OCI-LY7 (cell line): ENCODE data around the gene ZNF541. TPM values are rescaled to one million over a fixed set of nuclear protein-coding genes. Genes with fewer than 3 reads are reported as not detected.

Source experiments
- BruUV-seq: library from RNA; stranded (reverse); fragments of 400-500 nt; replicated peaks from 2 replicates; lab custom pipeline; 2021; lab: Mats Ljungman, UMichigan
- CTCF ChIA-PET: fragments of 300-600 bp; sonication (Branson Sonifier 250); formaldehyde crosslinking; loops from one replicate; lab custom pipeline; 2022; ENCODE audit warnings: antibody characterized with exemption; ENCODE audit not compliant: unreplicated experiment; lab: Charles Lee
- POLR2A ChIA-PET: fragments of 300-600 bp; sonication (Branson Sonifier 250); formaldehyde crosslinking; loops from one replicate; lab custom pipeline; 2022; ENCODE audit warnings: antibody characterized with exemption; lab: Charles Lee
- DNase-seq: peaks from one replicate; pipeline ENCODE4 v3.0.0-alpha.2; 2015; ENCODE audit warnings: low spot score
- H2AFZ ChIP-seq: fragments of 200-600 bp; sonication (generic), shearing (Covaris generic); 2 replicates; pipeline ENCODE4 v1.6.1; 2014; ENCODE audit warnings: mild to moderate bottlenecking, antibody characterized with exemption, low read length, moderate library complexity
- H3K27ac ChIP-seq: fragments of 200-600 bp; sonication (generic); 2 replicates; pipeline ENCODE4 v1.5.1; 2014; ENCODE audit warnings: mixed run types, low read depth, mild to moderate bottlenecking, moderate library complexity, low read length, inconsistent platforms; ENCODE audit not compliant: poor library complexity, severe bottlenecking
- H3K36me3 ChIP-seq: fragments of 200-600 bp; sonication (generic); 2 replicates; pipeline ENCODE4 v1.6.1; 2014; ENCODE audit warnings: mild to moderate bottlenecking, antibody characterized with exemption, low read length, moderate library complexity, mixed read lengths; ENCODE audit not compliant: insufficient read depth
- H3K4me1 ChIP-seq: fragments of 200-600 bp; sonication (generic); 2 replicates; pipeline ENCODE4 v1.5.1; 2014; ENCODE audit warnings: mild to moderate bottlenecking, low read length; ENCODE audit not compliant: insufficient read depth, poor library complexity, severe bottlenecking
- H3K4me2 ChIP-seq: fragments of 200-600 bp; sonication (generic); 2 replicates; pipeline ENCODE4 v1.6.1; 2014; ENCODE audit warnings: mild to moderate bottlenecking, low read length
- H3K4me3 ChIP-seq: fragments of 200-600 bp; sonication (generic); 2 replicates; pipeline ENCODE4 v1.5.1; 2014; ENCODE audit warnings: mild to moderate bottlenecking, low read depth, low read length; ENCODE audit not compliant: poor library complexity, severe bottlenecking
- H3K79me2 ChIP-seq: fragments of 200-600 bp; sonication (generic); 2 replicates; pipeline ENCODE4 v1.6.1; 2016; ENCODE audit warnings: low read depth, mild to moderate bottlenecking, low read length, moderate library complexity, mixed read lengths; ENCODE audit not compliant: insufficient read depth
- H3K9me2 ChIP-seq: fragments of 200-600 bp; sonication (generic); 2 replicates; pipeline ENCODE4 v1.6.1; 2016; ENCODE audit warnings: mild to moderate bottlenecking, low read length, mixed read lengths; ENCODE audit not compliant: insufficient read depth
- H3K9me3 ChIP-seq: fragments of 200-600 bp; sonication (generic); 2 replicates; pipeline ENCODE4 v1.6.1; 2014; ENCODE audit warnings: mild to moderate bottlenecking, mixed run types, low read length, mixed read lengths
- H4K20me1 ChIP-seq: fragments of 200-600 bp; sonication (generic); 2 replicates; pipeline ENCODE4 v1.6.1; 2014; ENCODE audit warnings: mild to moderate bottlenecking, antibody characterized with exemption, low read length, moderate library complexity, mixed read lengths; ENCODE audit not compliant: insufficient read depth
- EZH2phosphoT487 ChIP-seq: fragments of 200-600 bp; sonication (generic); IDR thresholded peaks from 2 replicates; pipeline ENCODE4 v1.6.1; 2018; ENCODE audit warnings: low read depth, borderline replicate concordance, mild to moderate bottlenecking, mixed run types, antibody characterized with exemption, low read length, moderate library complexity, mixed read lengths
- intact Hi-C: fragments of 100-400 bp; cut with micrococcal nuclease; formaldehyde crosslinking; loops from one replicate; pipeline ENCODE4 v1.10.0; 2022; ENCODE audit not compliant: unreplicated experiment
- total RNA-seq, 2 experiments: library from RNA; depleted of rRNA in 1 of 2; stranded (reverse); fragments of >200 nt in 1 of 2; shearing (Covaris generic) in 1 of 2; gene quantifications; 2 replicates each; pipeline ENCODE4 v1.2.3, GENCODE V29; 2014 to 2022
- TF ChIP-seq, protein P1 (sequence below): fragments of 200-600 bp; sonication (generic); conservative IDR thresholded peaks from 2 replicates; pipeline ENCODE4 v1.5.1; 2014; ENCODE audit warnings: mild to moderate bottlenecking, antibody characterized with exemption, low read length, moderate library complexity, mixed read lengths

The ZNF541 gene
- total RNA-seq, 2 experiments from 2014 or later, result not detected

GRCh38 chr19:47598407-47599349, 25.7 kb upstream of the ZNF541 start:
- Histone ChIP-seq H3K4me2 (peak overlapping the region; percentile 73), H2AFZ (peak overlapping the region; percentile 73), H3K9me2 (no peaks in the 10 kb centered on the region), H3K79me2 (no peaks in the 10 kb centered on the region; the same call in 1 of the 2 replicates), H3K9me3 (no peaks in the 10 kb centered on the region), H4K20me1 (no peaks in the 10 kb centered on the region), H3K36me3 (no peaks in the 10 kb centered on the region), H3K27ac (peak overlapping the region; percentile 39), H3K4me1 (peaks cover 28% of the 10 kb centered on the region), H3K4me3 (peak overlapping the region; percentile 72)
- no TSS peak for BruUV-seq
- DNase-seq, result no peak
- intact Hi-C loops, result no loop called here
- ChIA-PET POLR2A (interaction anchor here (0.6 to 1.5 kb wide), 2 partner anchors 10 to 1213 kb away, joined by 4 to 8 read pairs; partner anchors contain the start of gene BICRA), CTCF (no interaction called here)
- TF ChIP-seq, protein P1, sequence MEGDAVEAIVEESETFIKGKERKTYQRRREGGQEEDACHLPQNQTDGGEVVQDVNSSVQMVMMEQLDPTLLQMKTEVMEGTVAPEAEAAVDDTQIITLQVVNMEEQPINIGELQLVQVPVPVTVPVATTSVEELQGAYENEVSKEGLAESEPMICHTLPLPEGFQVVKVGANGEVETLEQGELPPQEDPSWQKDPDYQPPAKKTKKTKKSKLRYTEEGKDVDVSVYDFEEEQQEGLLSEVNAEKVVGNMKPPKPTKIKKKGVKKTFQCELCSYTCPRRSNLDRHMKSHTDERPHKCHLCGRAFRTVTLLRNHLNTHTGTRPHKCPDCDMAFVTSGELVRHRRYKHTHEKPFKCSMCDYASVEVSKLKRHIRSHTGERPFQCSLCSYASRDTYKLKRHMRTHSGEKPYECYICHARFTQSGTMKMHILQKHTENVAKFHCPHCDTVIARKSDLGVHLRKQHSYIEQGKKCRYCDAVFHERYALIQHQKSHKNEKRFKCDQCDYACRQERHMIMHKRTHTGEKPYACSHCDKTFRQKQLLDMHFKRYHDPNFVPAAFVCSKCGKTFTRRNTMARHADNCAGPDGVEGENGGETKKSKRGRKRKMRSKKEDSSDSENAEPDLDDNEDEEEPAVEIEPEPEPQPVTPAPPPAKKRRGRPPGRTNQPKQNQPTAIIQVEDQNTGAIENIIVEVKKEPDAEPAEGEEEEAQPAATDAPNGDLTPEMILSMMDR, result no peak
- no peak for TF ChIP-seq EZH2phosphoT487

GRCh38 chr19:47595944-47596343, 23.0 kb upstream of the ZNF541 start:
- no peaks in the 10 kb centered on the region for H4K20me1 ChIP-seq
- no peaks in the 10 kb centered on the region for H3K36me3 ChIP-seq
- peaks cover 19% of the 10 kb centered on the region for H3K4me1 ChIP-seq
- no peak overlapping the region for H3K27ac ChIP-seq
- POLR2A ChIA-PET, result no interaction called here
- no peak overlapping the region for H3K4me3 ChIP-seq
- intact Hi-C loops, result no loop called here
- CTCF ChIA-PET, result no interaction called here
- H3K79me2 ChIP-seq, result no peaks in the 10 kb centered on the region; the same call in 1 of the 2 replicates
- no peak for DNase-seq
- no TSS peak for BruUV-seq
- no peak for TF ChIP-seq EZH2phosphoT487
- TF ChIP-seq, protein P1, result no peak
- H2AFZ ChIP-seq, result no peak overlapping the region
- H3K9me3 ChIP-seq, result no peaks in the 10 kb centered on the region
- H3K9me2 ChIP-seq, result no peaks in the 10 kb centered on the region
- no peak overlapping the region for H3K4me2 ChIP-seq

- Histone ChIP-seq H2AFZ (no peak overlapping the region), H3K9me3 (no peaks in the 10 kb centered on the region), H4K20me1 (no peaks in the 10 kb centered on the region), H3K4me3 (no peak overlapping the region), H3K9me2 (no peaks in the 10 kb centered on the region), H3K27ac (no peak overlapping the region), H3K4me2 (no peak overlapping the region), H3K79me2 (no peaks in the 10 kb centered on the region), H3K36me3 (no peaks in the 10 kb centered on the region), H3K4me1 (peaks cover 8% of the 10 kb centered on the region)
- intact Hi-C loops, result no loop called here
- BruUV-seq, result no TSS peak
- CTCF ChIA-PET, result no interaction called here
- no peak for DNase-seq
- POLR2A ChIA-PET, result no interaction called here
- no peak for TF ChIP-seq EZH2phosphoT487
- TF ChIP-seq, protein P1, result no peak
These were observed 20.9 kb upstream of the ZNF541 start for GRCh38 chr19:47593860-47594259.
